Measurements from ENCODE around the gene KRTAP10-5. TPM values are rescaled to one million over a fixed set of nuclear protein-coding genes. Genes with fewer than 3 reads are reported as not detected.
A peak's percentile ranks its signal among the peaks of the same experiment; 100 is the strongest.

The KRTAP10-5 gene
- total RNA-seq, 1 experiment from 2014 or later = not detected

- TF ChIP-seq NR3C1 (CRISPR knock-in tag; conservative IDR thresholded peaks at IDR 0.05; ENCODE audit: low read depth) (no peak), ZNF263 (CRISPR knock-in tag; IDR thresholded peaks at IDR 0.05; ENCODE audit: low read depth) (no peak), ZNF671 (CRISPR knock-in tag; IDR thresholded peaks at IDR 0.05) (no peak), HMGXB4 (CRISPR knock-in tag; IDR thresholded peaks at IDR 0.05) (no peak), ZBTB43 (CRISPR knock-in tag; IDR thresholded peaks at IDR 0.05) (no peak)
Measured at GRCh38 chr21:44530221-44530902, 50.0 kb downstream of the KRTAP10-5 start (continued).

- peak; percentile 11 for DNase-seq (ENCODE audit: low spot score)
- TF ChIP-seq ZNF671 (CRISPR knock-in tag; IDR thresholded peaks at IDR 0.05) (no peak), ZNF317 (CRISPR knock-in tag; IDR thresholded peaks at IDR 0.05; ENCODE audit: borderline replicate concordance, low read depth) (no peak), PREB (CRISPR knock-in tag; IDR thresholded peaks at IDR 0.05; ENCODE audit: borderline replicate concordance) (no peak)
- peaks cover 2% of the 10 kb centered on the region for H3K9me3 Mint-ChIP-seq
- POLR2A ChIA-PET = no interaction called here
- no peak overlapping the region for H3K4me3 Mint-ChIP-seq
- ATAC-seq = no peak
- no peak overlapping the region for H3K27ac Mint-ChIP-seq
- peaks cover 2% of the 10 kb centered on the region; the same call in 1 of the 2 replicates for H3K4me1 Mint-ChIP-seq
- H3K36me3 Mint-ChIP-seq = 0 out of 2 replicates have a peak, but pooled peaks cover under 1% of the 10 kb centered on the region
- CTCF ChIA-PET = no interaction called here
- no peaks in the 10 kb centered on the region for H3K27me3 Mint-ChIP-seq (ENCODE audit: low read depth)
Measured at GRCh38 chr21:44529503-44530125, 50.8 kb downstream of the KRTAP10-5 start.

Other genes starting within 250 kb of the KRTAP10-5 start
- gene CFAP410, start 241.2 kb downstream of the KRTAP10-5 start, total RNA-seq (2021) = 14.0 to 19.3 TPM (median 15.8 TPM) in 3 replicates
- gene TRPM2, start 227.0 kb downstream of the KRTAP10-5 start, total RNA-seq (2021) = 0.64 to 1.4 TPM (median 0.92 TPM) in 3 replicates
- gene LRRC3, start 125.1 kb downstream of the KRTAP10-5 start, total RNA-seq (2021) = 4.4 to 5.7 TPM (median 4.7 TPM) in 3 replicates
- not detected in 3 replicates for gene KRTAP10-1, start 40.4 kb downstream of the KRTAP10-5 start, total RNA-seq (2021)
- 0.16 TPM in 1 of 3 replicates, not detected in the others for gene KRTAP10-2, start 29.1 kb downstream of the KRTAP10-5 start, total RNA-seq (2021)
- gene KRTAP10-3, start 21.8 kb downstream of the KRTAP10-5 start, total RNA-seq (2021) = not detected in 3 replicates
- gene KRTAP10-4, start 6.9 kb downstream of the KRTAP10-5 start, total RNA-seq (2021) = not detected in 3 replicates
- 0.17 TPM in 1 of 3 replicates, not detected in the others for gene KRTAP10-6, start 11.9 kb upstream of the KRTAP10-5 start, total RNA-seq (2021)
- gene KRTAP10-7, start 20.0 kb upstream of the KRTAP10-5 start, total RNA-seq (2021) = not detected in 3 replicates
- not detected in 3 replicates for gene KRTAP10-8, start 31.5 kb upstream of the KRTAP10-5 start, total RNA-seq (2021)
- gene KRTAP10-9, start 46.5 kb upstream of the KRTAP10-5 start, total RNA-seq (2021) = not detected in 3 replicates
- gene KRTAP10-10, start 56.8 kb upstream of the KRTAP10-5 start, total RNA-seq (2021) = not detected in 3 replicates
- gene KRTAP10-11, start 65.8 kb upstream of the KRTAP10-5 start, total RNA-seq (2021) = not detected in 3 replicates
- 0.50 TPM in 1 of 3 replicates, not detected in the others for gene KRTAP12-4, start 74.1 kb upstream of the KRTAP10-5 start, total RNA-seq (2021)
- gene KRTAP12-3, start 77.3 kb upstream of the KRTAP10-5 start, total RNA-seq (2021) = not detected in 3 replicates
- gene KRTAP12-2, start 86.3 kb upstream of the KRTAP10-5 start, total RNA-seq (2021) = 0.25 TPM in 1 of 3 replicates, not detected in the others
- gene KRTAP12-1, start 101.6 kb upstream of the KRTAP10-5 start, total RNA-seq (2021) = 0.63 to 2.5 TPM (median 1.0 TPM) in 3 replicates
- not detected in 3 replicates for gene KRTAP10-12, start 116.6 kb upstream of the KRTAP10-5 start, total RNA-seq (2021)
- 2.1 to 2.9 TPM (median 2.7 TPM) in 3 replicates for gene TSPEAR, start 131.0 kb upstream of the KRTAP10-5 start, total RNA-seq (2021)
- gene UBE2G2, start 221.2 kb upstream of the KRTAP10-5 start, total RNA-seq (2021) = 109 to 117 TPM (median 113 TPM) in 3 replicates
- 81.7 to 86.3 TPM (median 85.4 TPM) in 3 replicates for gene SUMO3, start 237.5 kb upstream of the KRTAP10-5 start, total RNA-seq (2021)